Measurements from ENCODE around the gene EOLA2.
"Not testable (repeated sequence)": the region's sequence is repeated elsewhere in the genome, so short reads cannot be mapped to it uniquely, and the experiment has no call there.

GRCh38 chrX:149927245-149927963 lies 10.9 kb downstream of the EOLA2 start:
- not testable (repeated sequence) for TF ChIP-seq CTCF, POLR2A, POLR2AphosphoS5 (IDR thresholded peaks at IDR 0.05)

Measured in prostate gland (tissue), 2 donors.